GM12878 (cell line): ENCODE data around the gene NUP85. TPM values are rescaled to one million over a fixed set of nuclear protein-coding genes. Genes with fewer than 3 reads are reported as not detected.

Source experiments
- ATAC-seq: fragments of 200-7000 bp; cut with Tn5 transposase; 3 replicates; pipeline ENCODE4 v1.9.1; 2020; ENCODE audit warnings: mild to moderate bottlenecking, moderate library complexity
- BruUV-seq: library from RNA; stranded (reverse); fragments of 400-500 nt; replicated peaks from 2 replicates; lab custom pipeline; 2021; lab: Mats Ljungman, UMichigan
- CTCF ChIA-PET: fragments of 300-600 bp; sonication (Branson Sonifier 250); formaldehyde crosslinking; extraction: SDS; loops from one replicate; lab custom pipeline; 2021; ENCODE audit warnings: inconsistent platforms; lab: Yijun Ruan, JAX
- POLR2A ChIA-PET: fragments of 350-600 bp; formaldehyde crosslinking; extraction: SDS; loops from one replicate; lab custom pipeline; 2021; ENCODE audit warnings: inconsistent platforms; lab: Charles Lee
- RAD21 ChIA-PET: fragments of 300-600 bp; sonication (Branson Sonifier 250); formaldehyde crosslinking; loops from one replicate; lab custom pipeline; 2023; ENCODE audit warnings: antibody characterized with exemption; ENCODE audit not compliant: unreplicated experiment; lab: Charles Lee
- SMC1A ChIA-PET: fragments of 300-600 bp; sonication (Branson Sonifier 250); formaldehyde crosslinking; loops from one replicate; lab custom pipeline; 2023; ENCODE audit not compliant: unreplicated experiment, uncharacterized antibody; lab: Charles Lee
- DNase-seq: peaks from one replicate; pipeline ENCODE4 v3.0.0-alpha.2; 2011; ENCODE audit warnings: low read depth, low spot score
- FAIRE-seq: peaks from 3 replicates; lab custom pipeline; 2011; peaks lifted over from hg19 to GRCh38; lab: Jason Lieb, UNC
- H2AFZ ChIP-seq: 2 replicates; pipeline ENCODE4 v1.6.0; 2011; ENCODE audit warnings: low read depth, low read length, control low read depth; ENCODE audit not compliant: control insufficient read depth
- H3K27ac ChIP-seq: 2 replicates; pipeline ENCODE4 v1.5.1; 2011; ENCODE audit warnings: control low read depth; ENCODE audit not compliant: control insufficient read depth, insufficient read depth
- H3K27me3 ChIP-seq, 2 experiments: replicated peaks in 1 of 2; 2 replicates each; pipeline versions ENCODE4 v1.6.0 to v1.6.1; 2011; ENCODE audit warnings: low read length in 1 of 2; ENCODE audit not compliant: control insufficient read depth in 2 of 2, insufficient read depth in 2 of 2
- H3K36me3 ChIP-seq, 2 experiments: 2 replicates each; pipeline ENCODE4 v1.5.1; 2011; ENCODE audit warnings: low read length in 1 of 2; ENCODE audit not compliant: control insufficient read depth in 2 of 2, insufficient read depth in 2 of 2
- H3K4me1 ChIP-seq: 2 replicates; pipeline ENCODE4 v1.6.1; 2011; ENCODE audit warnings: mild to moderate bottlenecking, low read length, moderate library complexity, mixed read lengths; ENCODE audit not compliant: control insufficient read depth, insufficient read depth
- H3K4me2 ChIP-seq: 2 replicates; pipeline ENCODE4 v1.6.0; 2011; ENCODE audit warnings: control low read depth; ENCODE audit not compliant: control insufficient read depth, insufficient read depth
- H3K4me3 ChIP-seq: fragments of 200-600 bp; sonication (generic); 2 replicates; pipeline ENCODE4 v1.5.1; 2016
- H3K79me2 ChIP-seq: 2 replicates; pipeline ENCODE4 v1.6.0; 2011; ENCODE audit warnings: low read length; ENCODE audit not compliant: control insufficient read depth, insufficient read depth
- H3K9ac ChIP-seq: 2 replicates; pipeline ENCODE4 v1.8.0; 2011; ENCODE audit warnings: low read length, control low read depth, mixed read lengths; ENCODE audit not compliant: control insufficient read depth, insufficient read depth
- H3K9me3 ChIP-seq: replicated peaks from 3 replicates; pipeline ENCODE4 v1.5.1; 2011; ENCODE audit warnings: mild to moderate bottlenecking, low read length; ENCODE audit not compliant: control insufficient read depth, insufficient read depth
- H4K20me1 ChIP-seq: 2 replicates; pipeline ENCODE4 v1.6.0; 2011; ENCODE audit not compliant: control insufficient read depth, insufficient read depth
- CHD2 ChIP-seq: IDR thresholded peaks from 2 replicates; pipeline ENCODE4 v1.6.1; 2011; ENCODE audit warnings: low read depth, low read length, improper control_type of control experiment, borderline replicate concordance
- RAD21 ChIP-seq: IDR thresholded peaks from 2 replicates; pipeline ENCODE4 v1.6.1; 2011; ENCODE audit warnings: mild to moderate bottlenecking, low read depth, low read length, moderate library complexity; ENCODE audit not compliant: insufficient read depth
- SMC3 ChIP-seq: IDR thresholded peaks from 2 replicates; pipeline ENCODE4 v1.6.1; 2011; ENCODE audit warnings: low read length, improper control_type of control experiment, borderline replicate concordance
- SRF ChIP-seq, 2 experiments: IDR thresholded peaks; 2 replicates each; pipeline ENCODE4 v1.6.1; 2011; ENCODE audit warnings: low read depth in 2 of 2, low read length in 2 of 2, mild to moderate bottlenecking in 1 of 2, moderate library complexity in 1 of 2
- TAF1 ChIP-seq: IDR thresholded peaks from 2 replicates; pipeline ENCODE4 v1.6.1; 2011; ENCODE audit warnings: mild to moderate bottlenecking, low read depth, low read length, borderline replicate concordance
- ZNF217 ChIP-seq: fragments of 450-650 bp; IDR thresholded peaks from 2 replicates; pipeline ENCODE4 v1.6.1; 2017; ENCODE audit warnings: antibody characterized with exemption, mild to moderate bottlenecking
- WGBS: methylation state at CpG from one replicate; pipeline ENCODE4 v1.1.6; 2016; ENCODE audit warnings: low lambda C conversion rate; ENCODE audit not compliant: insufficient replicate concordance, insufficient coverage; ENCODE audit errors: missing lambda C conversion rate; 5-methylcytosine and 5-hydroxymethylcytosine counted together
- in situ Hi-C: fragments of 300-500 bp; cut with MboI; formaldehyde crosslinking; loops from 9 replicates; pipeline ENCODE4 v1.14.3; 2018; ENCODE audit warnings: mixed read lengths
- intact Hi-C: fragments of 100-400 bp; cut with micrococcal nuclease; formaldehyde crosslinking; loops from one replicate; pipeline ENCODE4 v1.14.2; 2022; ENCODE audit not compliant: unreplicated experiment
- polyA plus RNA-seq, 11 experiments: library from polyadenylated mRNA; depleted of rRNA in 4 of 11; unstranded in 6 of 11; stranded (reverse) in 5 of 11; fragments of >200 nt; fragmentation: Nextera tagmentation in 4 of 11; fragmentation: Illumina TruSeq in 1 of 11; extraction: Ambion mirVana in 4 of 11; extraction: Trizol in 1 of 11; gene quantifications; 1 replicate in 1 of 11; 2 replicates in 10 of 11; pipeline versions ENCODE4 v1.2.1 to v1.2.3, GENCODE V29; 2011 to 2016; ENCODE audit warnings: inconsistent platforms in 2 of 11, missing spikeins in 2 of 11, low read depth in 1 of 11
- total RNA-seq, 4 experiments: library from RNA; depleted of rRNA in 3 of 4; stranded (reverse); fragments of >200 nt in 3 of 4; fragmentation: Illumina TruSeq in 1 of 4; extraction: Trizol in 1 of 4; gene quantifications; 2 replicates each; pipeline versions ENCODE4 v1.2.1 to v1.2.3, GENCODE V29; 2013 to 2021
- TF ChIP-seq, protein P1 (sequence below): IDR thresholded peaks from 2 replicates; pipeline ENCODE4 v1.6.1; 2012; ENCODE audit warnings: mild to moderate bottlenecking, low read depth, low read length

The NUP85 gene
- total and polyA plus RNA-seq, 10 of the 15 experiments (the other 5 are each of a cell fraction or from before 2014, with no cell fraction given), result 54.0 to 135 (median 95.4) TPM

GRCh38 chr17:75270966-75271232 lies 65.4 kb downstream of the NUP85 start, which contains the start of gene MIF4GD:
Gene MIF4GD, minus strand, starts transcription at chr17:75271231. Its CDS starts 1,036 bp downstream, at chr17:75270195.
- H3K4me3 ChIP-seq, result peak within 1 kb of the TSS; percentile 77
- no peaks in the 10 kb centered on the region for H4K20me1 ChIP-seq
- FAIRE-seq (no peak), DNase-seq (no peak)
- H2AFZ ChIP-seq, result peak within 1 kb of the TSS; percentile 82
- H3K9me3 ChIP-seq, result no peaks in the 10 kb centered on the region
- no TSS peak for BruUV-seq
- peaks cover 24% of the 10 kb centered on the region for H3K4me1 ChIP-seq
- intact Hi-C loops, result loop anchor here (2.0 kb wide), 2 partner anchors 134 to 142 kb away; partner anchors contain the start of gene GRB2
- SMC1A ChIA-PET, result interaction anchor here (1.0 to 2.8 kb wide), 18 partner anchors 9 to 309 kb away, joined by 3 to 24 read pairs (median 6); partner anchors contain the start of genes GGA3, GRB2, MRPS7 and NUP85
- TF ChIP-seq TAF1 (peak; percentile 22; the same call in 1 of the 2 replicates), SRF (IDR thresholded peaks at IDR 0.05; ENCODE audit: low read depth in 2 of 2, low read length in 2 of 2) (peak in 1 of 2 experiments; percentile 6; a peak in 1 of 4 replicates), CHD2 (0 out of 2 replicates have a peak, but pooled peaks have one; percentile 3), SMC3 (no peak), ZNF217 (peak; percentile 71; the same call in 1 of the 2 replicates), RAD21 (no peak)
- TF ChIP-seq, protein P1, sequence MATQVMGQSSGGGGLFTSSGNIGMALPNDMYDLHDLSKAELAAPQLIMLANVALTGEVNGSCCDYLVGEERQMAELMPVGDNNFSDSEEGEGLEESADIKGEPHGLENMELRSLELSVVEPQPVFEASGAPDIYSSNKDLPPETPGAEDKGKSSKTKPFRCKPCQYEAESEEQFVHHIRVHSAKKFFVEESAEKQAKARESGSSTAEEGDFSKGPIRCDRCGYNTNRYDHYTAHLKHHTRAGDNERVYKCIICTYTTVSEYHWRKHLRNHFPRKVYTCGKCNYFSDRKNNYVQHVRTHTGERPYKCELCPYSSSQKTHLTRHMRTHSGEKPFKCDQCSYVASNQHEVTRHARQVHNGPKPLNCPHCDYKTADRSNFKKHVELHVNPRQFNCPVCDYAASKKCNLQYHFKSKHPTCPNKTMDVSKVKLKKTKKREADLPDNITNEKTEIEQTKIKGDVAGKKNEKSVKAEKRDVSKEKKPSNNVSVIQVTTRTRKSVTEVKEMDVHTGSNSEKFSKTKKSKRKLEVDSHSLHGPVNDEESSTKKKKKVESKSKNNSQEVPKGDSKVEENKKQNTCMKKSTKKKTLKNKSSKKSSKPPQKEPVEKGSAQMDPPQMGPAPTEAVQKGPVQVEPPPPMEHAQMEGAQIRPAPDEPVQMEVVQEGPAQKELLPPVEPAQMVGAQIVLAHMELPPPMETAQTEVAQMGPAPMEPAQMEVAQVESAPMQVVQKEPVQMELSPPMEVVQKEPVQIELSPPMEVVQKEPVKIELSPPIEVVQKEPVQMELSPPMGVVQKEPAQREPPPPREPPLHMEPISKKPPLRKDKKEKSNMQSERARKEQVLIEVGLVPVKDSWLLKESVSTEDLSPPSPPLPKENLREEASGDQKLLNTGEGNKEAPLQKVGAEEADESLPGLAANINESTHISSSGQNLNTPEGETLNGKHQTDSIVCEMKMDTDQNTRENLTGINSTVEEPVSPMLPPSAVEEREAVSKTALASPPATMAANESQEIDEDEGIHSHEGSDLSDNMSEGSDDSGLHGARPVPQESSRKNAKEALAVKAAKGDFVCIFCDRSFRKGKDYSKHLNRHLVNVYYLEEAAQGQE, result no peak
- TF ChIP-seq, all 136 proteins: peak for 4
- in situ Hi-C loops, result loop anchor here (5.0 kb wide), 1 partner anchor 141 kb away; no protein-coding TSS in a partner anchor
- Histone ChIP-seq H3K27ac (peak within 1 kb of the TSS; percentile 91), H3K9ac (peak within 1 kb of the TSS; percentile 90), H3K4me2 (peak within 1 kb of the TSS; percentile 81), H3K27me3 (no peaks in the 10 kb centered on the region), H3K79me2 (peaks cover 32% of the 10 kb centered on the region), H3K36me3 (peaks cover 15 to 21% of the 10 kb centered on the region in 2 experiments; a peak in 3 of 4 replicates)
- POLR2A ChIA-PET, result interaction anchor here (0.6 to 6.4 kb wide), 23 partner anchors 9 to 157 kb away, joined by 3 to 73 read pairs (median 5); partner anchors contain the start of genes GGA3, GRB2, MRPS7 and SLC25A19
- under 1% methylated on average over 17 of the region's 39 CpGs for WGBS
- RAD21 ChIA-PET, result interaction anchor here (0.6 to 4.8 kb wide), 31 partner anchors 9 to 326 kb away, joined by 3 to 68 read pairs (median 6); partner anchors contain the start of genes GGA3, GRB2, MRPL58 and MRPS7
- CTCF ChIA-PET, result interaction anchor here (0.6 to 5.3 kb wide), 39 partner anchors 10 to 310 kb away, joined by 3 to 58 read pairs (median 5); partner anchors contain the start of genes GGA3, GRB2, MRPL58 and MRPS7
- no peak; the same call in 2 of the 3 replicates for ATAC-seq
